Measurements from ENCODE around the gene C1orf53.
"Not testable (repeated sequence)": the region's sequence is repeated elsewhere in the genome, so short reads cannot be mapped to it uniquely, and the experiment has no call there.

C1orf53 gene

GRCh38 chr1:197922070-197922390 is 19.6 kb downstream of the C1orf53 start:
- DNase-seq = no peak

DNA sequence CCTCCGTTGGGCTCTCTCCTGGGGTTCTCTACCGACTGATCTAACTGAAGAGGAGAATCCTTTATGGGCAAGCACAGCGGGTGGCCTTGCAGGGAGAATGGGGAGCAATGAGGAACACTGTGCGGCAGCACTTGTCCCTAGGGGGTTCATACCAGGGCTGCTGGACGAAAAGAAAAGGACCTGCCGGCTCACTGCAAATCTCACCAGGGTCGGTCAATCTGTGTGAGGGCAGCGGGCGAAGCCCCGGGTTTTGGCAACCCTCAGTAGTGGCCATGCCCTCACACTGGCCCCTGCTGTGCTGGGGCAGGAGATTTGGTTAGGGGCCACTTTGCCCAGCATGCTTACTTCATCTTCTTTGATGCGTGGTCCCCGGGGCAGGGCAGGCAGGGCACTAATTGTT is 20.6 kb downstream of the C1orf53 start:
- no peak for DNase-seq

DNA sequence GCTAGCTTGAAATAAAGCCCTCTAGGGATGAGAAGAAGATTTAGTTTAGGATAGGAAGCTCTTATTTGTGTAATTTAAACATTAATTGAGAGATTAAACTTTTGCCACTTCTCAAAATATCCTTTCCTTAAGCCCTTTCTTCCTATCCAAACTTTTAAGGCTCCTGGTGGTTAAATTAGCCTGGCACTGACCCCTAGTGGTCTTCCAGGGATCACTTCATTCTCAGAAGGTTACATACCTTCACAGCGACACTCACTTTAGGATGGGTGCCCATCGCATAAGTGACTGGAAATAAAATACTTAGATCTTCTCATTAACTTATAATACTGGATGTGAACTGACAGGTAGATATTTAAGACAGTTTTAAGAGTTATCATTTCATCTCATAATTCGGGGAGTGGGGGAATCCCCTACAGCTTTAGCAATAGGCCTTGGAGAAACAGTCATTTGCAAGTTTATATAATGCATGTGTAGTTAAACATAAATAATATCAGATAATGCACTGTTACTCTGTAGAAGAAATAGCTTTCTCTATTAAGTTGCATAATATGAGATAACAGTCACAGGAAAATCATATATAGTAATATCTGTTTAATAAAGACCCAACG is 22.2 kb downstream of the C1orf53 start:
- DNase-seq = peak; percentile 6 to 56

- no peak for DNase-seq
Measured at GRCh38 chr1:197927908-197928665, 25.7 kb downstream of the C1orf53 start.

GRCh38 chr1:197928849-197929336 is 26.5 kb downstream of the C1orf53 start:
- no peak for DNase-seq

DNA sequence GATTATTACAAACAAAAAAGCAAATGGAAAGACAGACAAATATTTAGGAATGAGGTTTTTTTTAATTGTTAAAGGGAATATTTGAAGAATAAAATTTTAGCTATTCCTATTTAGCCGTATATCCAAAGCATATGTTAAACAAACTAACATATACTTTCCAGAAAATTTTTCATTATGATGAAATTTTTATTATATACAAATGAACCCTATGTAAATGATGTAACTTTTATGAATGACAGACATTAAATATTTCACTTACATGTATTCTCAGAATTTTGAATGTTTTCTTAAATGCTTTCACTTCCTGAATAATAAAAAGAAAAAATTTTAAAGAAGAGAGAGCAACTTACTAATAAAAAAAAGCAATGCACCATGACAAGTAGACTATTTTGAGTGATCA is 30.6 kb downstream of the C1orf53 start:
- no peak for DNase-seq

- no peak for DNase-seq
Measured at GRCh38 chr1:197933647-197934046, 31.2 kb downstream of the C1orf53 start.

DNA sequence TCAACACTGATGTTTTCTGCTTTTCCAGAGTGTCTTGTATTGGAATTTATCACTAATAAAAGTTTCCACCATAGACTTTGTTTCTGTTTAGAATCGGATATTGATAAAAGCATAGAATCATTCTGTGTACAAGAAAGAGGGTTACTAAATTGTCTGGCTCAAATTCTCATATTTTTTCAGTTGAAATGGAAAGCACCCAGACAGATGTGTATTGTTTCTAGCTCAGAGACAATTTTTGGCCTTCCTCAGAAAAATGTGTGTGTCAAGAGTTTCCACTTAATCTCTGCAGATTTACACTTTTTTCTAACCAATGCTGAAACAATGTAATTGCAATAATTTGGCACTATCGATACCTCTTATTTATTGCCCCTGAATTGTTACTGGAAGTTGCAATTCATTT is 35.0 kb downstream of the C1orf53 start:
- no peak for DNase-seq

GRCh38 chr1:197937892-197938291 is 35.5 kb downstream of the C1orf53 start:
- DNase-seq = no peak

DNA sequence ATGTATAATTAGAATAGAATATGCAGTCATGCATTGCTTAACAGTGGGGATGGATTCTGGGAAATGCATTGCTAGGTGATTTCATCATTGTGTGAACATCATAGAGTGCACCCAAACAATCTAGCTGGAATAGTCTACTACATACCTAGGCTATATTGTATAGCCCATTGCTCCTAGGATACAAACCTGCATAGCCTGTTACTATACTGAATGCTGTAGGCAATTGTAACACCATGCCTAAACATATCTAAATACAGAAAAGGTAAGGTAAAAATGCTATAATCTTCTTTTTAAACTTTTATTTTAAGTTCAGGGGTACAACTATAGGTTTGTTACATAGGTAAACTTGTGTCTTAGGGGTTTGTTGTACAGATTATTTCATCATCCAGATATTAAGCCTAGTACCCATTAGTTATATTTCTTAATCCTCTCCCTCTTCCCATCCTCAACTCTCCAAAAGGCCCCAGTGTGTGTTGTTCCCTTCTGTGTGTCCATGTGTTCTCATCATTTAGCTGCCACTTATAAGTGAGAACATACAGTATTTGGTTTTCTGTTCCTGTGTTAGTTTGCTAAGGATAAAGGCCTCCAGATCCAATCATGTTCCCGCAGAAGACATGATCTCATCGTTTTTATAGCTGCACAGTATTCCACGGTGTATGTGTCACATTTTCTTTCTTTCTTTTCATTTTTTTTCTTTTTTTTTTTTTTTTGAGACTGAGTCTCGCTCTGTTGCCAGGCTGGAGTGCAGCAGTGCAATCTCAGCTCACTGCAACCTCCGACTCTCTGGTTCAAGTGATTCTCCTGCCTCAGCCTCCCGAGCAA is 36.9 kb downstream of the C1orf53 start:
- not testable (repeated sequence) for DNase-seq

DNA sequence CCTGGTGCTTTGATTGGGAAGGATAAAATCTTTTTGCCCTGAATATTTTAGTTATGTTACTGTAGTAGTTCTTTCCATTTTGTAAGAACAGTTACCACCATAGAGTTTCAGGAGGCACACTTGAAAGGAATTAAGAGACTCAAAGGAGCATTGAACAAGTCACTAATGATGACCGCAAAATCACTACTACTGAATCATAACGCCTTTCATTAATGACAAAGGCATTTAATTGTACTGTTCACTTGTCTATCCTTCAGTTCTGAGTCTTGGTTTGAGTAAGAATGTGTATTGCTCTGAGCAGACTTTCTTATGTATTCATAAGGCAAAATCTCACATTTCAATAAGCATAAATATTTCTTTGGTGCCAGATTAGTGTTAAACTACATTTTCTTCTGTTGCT is 39.6 kb downstream of the C1orf53 start:
- DNase-seq = no peak

- no peak for DNase-seq
Measured at GRCh38 chr1:197944485-197944884, 42.1 kb downstream of the C1orf53 start.

DNA sequence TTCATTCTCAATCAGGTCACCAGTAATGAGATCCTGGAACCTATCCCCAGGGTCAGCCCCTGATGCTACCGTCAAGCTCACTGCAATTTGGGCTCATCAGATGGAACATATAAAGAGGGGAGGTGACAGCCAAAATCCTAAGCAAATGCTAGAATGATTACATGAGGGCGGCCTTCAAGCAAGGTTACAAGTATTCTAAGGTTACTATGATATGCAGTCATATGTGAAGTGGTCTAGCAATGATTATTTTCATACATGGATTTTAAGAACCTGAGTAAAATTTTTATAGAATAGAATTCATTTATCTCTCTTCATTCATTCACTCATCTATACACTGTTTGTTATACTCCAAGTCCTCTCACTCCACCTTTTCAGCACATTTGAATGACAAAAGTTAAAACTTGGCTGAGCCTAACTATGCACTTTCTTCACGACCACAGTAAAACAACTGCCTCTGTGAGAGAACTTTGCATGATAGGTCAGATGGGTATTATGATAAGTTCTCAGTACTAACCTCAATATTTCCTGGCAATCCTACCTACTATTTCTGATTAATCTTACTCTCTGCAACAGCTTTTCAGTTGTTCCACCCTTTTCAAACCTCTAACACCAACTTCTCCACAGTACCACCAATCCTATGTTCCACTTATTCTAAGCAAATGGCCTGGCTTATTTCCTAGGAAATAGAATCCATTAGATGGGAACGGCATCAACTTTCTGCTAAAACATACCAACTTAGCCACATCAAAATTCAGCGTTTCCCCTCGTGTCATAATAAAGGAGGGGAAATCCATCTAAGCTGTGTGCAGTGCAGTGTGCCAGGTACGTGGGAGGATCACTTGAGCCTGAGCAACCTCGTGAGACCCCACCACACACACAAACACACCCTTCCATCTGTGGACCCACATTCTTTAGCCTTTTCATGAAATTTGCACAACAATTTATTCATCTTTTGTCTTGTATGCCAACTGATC is 46.8 kb downstream of the C1orf53 start:
- DNase-seq = no peak

DNA sequence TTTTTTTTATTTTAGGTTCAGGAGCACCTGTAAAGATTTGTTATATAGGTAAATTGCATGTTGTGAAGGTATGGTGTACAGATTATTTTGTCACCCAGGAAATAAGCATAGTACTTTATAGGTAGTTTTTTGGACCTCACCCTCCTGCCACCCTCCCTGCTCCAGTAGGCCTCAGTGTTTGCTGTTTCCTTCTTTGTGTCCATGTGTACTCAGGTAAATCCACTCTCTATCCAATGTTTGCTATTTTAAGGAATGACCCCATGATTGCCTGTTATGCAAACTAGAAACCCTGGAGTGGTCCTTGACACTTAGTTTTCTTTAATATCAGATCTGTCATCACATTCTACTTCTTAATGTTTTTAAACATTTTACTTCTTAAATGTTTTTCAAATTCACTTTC is 48.7 kb downstream of the C1orf53 start:
- no peak for DNase-seq

DNA sequence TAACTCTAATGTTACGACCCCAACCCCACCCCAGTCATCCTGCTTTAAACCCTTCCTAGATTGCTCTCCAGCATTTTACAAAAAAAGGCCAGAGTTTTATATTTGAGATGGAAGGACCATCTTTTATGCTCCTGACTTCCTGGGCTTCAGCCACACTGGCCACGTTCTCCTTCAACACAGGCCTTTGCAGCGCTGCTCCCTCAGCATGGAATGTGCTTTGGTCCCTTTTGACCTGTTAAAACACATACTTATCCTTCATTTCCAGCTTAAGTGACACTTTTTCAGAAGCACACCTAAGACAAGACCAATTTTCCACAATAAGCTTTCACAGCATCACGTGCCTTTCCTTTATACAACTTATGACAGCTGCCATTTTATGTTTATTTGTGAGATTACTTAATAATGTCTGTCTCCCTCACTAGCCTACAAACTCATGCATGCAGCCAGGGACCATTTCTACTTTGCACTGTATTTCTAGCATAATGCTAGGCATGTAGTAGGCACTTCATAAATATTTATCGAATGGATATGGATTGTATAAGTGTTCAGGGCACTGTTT is 49.3 kb downstream of the C1orf53 start:
- DNase-seq = no peak

GRCh38 chr1:197953472-197953871 is 51.0 kb downstream of the C1orf53 start:
- not testable (repeated sequence) for DNase-seq

DNA sequence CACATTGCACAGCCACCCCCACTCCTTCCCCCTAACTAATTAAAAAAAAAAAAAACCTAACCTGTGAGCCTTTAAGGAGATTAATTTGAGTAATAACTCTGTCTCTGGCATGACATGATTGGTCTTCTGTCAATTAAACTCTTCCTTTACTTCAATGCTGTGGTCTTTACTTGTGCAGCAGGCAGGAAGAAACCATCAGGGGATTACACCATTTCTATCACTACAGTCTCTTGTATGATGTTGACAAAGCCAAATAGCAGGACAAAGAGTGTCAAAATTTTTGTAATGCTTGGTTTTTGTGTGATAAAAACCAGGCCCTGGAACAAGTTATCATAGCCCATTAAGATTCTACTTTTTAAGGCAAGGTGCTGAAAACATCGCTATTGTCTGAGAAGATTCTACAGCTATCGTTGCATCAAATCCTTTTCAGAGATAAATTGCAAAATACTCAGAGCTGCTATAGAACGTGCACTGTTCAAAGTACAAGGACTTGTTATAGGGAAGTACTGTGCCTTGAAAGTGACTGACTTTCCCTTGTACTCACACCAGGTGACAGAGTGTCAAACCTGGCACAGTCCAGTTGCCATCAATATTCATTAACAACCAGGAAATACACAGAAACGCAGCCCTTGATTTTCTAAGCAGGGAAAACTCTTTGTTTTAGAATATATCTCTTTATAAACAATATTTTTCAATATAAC is 52.4 kb downstream of the C1orf53 start:
- DNase-seq = no peak

- DNase-seq = no peak
Measured at GRCh38 chr1:197955486-197956394, 53.3 kb downstream of the C1orf53 start.

All from NCI-H524 (cell line).